GM12878 (cell line): ENCODE measurements around the gene VPS26B. TPM values are rescaled to one million over a fixed set of nuclear protein-coding genes. Genes with fewer than 3 reads are reported as not detected.

Source experiments
- ATAC-seq: fragments of 200-7000 bp; cut with Tn5 transposase; 3 replicates; pipeline ENCODE4 v1.9.1; 2020; ENCODE audit warnings: mild to moderate bottlenecking, moderate library complexity
- BruUV-seq: library from RNA; stranded (reverse); fragments of 400-500 nt; replicated peaks from 2 replicates; lab custom pipeline; 2021; lab: Mats Ljungman, UMichigan
- CTCF ChIA-PET: fragments of 300-600 bp; sonication (Branson Sonifier 250); formaldehyde crosslinking; extraction: SDS; loops from one replicate; lab custom pipeline; 2021; ENCODE audit warnings: inconsistent platforms; lab: Yijun Ruan, JAX
- POLR2A ChIA-PET: fragments of 350-600 bp; formaldehyde crosslinking; extraction: SDS; loops from one replicate; lab custom pipeline; 2021; ENCODE audit warnings: inconsistent platforms; lab: Charles Lee
- RAD21 ChIA-PET: fragments of 300-600 bp; sonication (Branson Sonifier 250); formaldehyde crosslinking; loops from one replicate; lab custom pipeline; 2023; ENCODE audit warnings: antibody characterized with exemption; ENCODE audit not compliant: unreplicated experiment; lab: Charles Lee
- SMC1A ChIA-PET: fragments of 300-600 bp; sonication (Branson Sonifier 250); formaldehyde crosslinking; loops from one replicate; lab custom pipeline; 2023; ENCODE audit not compliant: unreplicated experiment, uncharacterized antibody; lab: Charles Lee
- DNase-seq: peaks from one replicate; pipeline ENCODE4 v3.0.0-alpha.2; 2011; ENCODE audit warnings: low read depth, low spot score
- FAIRE-seq: peaks from 3 replicates; lab custom pipeline; 2011; peaks lifted over from hg19 to GRCh38; lab: Jason Lieb, UNC
- H2AFZ ChIP-seq: 2 replicates; pipeline ENCODE4 v1.6.0; 2011; ENCODE audit warnings: low read depth, low read length, control low read depth; ENCODE audit not compliant: control insufficient read depth
- H3K27ac ChIP-seq: 2 replicates; pipeline ENCODE4 v1.5.1; 2011; ENCODE audit warnings: control low read depth; ENCODE audit not compliant: control insufficient read depth, insufficient read depth
- H3K27me3 ChIP-seq, 2 experiments: replicated peaks in 1 of 2; 2 replicates each; pipeline versions ENCODE4 v1.6.0 to v1.6.1; 2011; ENCODE audit warnings: low read length in 1 of 2; ENCODE audit not compliant: control insufficient read depth in 2 of 2, insufficient read depth in 2 of 2
- H3K36me3 ChIP-seq, 2 experiments: 2 replicates each; pipeline ENCODE4 v1.5.1; 2011; ENCODE audit warnings: low read length in 1 of 2; ENCODE audit not compliant: control insufficient read depth in 2 of 2, insufficient read depth in 2 of 2
- H3K4me1 ChIP-seq: 2 replicates; pipeline ENCODE4 v1.6.1; 2011; ENCODE audit warnings: mild to moderate bottlenecking, low read length, moderate library complexity, mixed read lengths; ENCODE audit not compliant: control insufficient read depth, insufficient read depth
- H3K4me2 ChIP-seq: 2 replicates; pipeline ENCODE4 v1.6.0; 2011; ENCODE audit warnings: control low read depth; ENCODE audit not compliant: control insufficient read depth, insufficient read depth
- H3K4me3 ChIP-seq: fragments of 200-600 bp; sonication (generic); 2 replicates; pipeline ENCODE4 v1.5.1; 2016
- H3K79me2 ChIP-seq: 2 replicates; pipeline ENCODE4 v1.6.0; 2011; ENCODE audit warnings: low read length; ENCODE audit not compliant: control insufficient read depth, insufficient read depth
- H3K9ac ChIP-seq: 2 replicates; pipeline ENCODE4 v1.8.0; 2011; ENCODE audit warnings: low read length, control low read depth, mixed read lengths; ENCODE audit not compliant: control insufficient read depth, insufficient read depth
- H3K9me3 ChIP-seq: replicated peaks from 3 replicates; pipeline ENCODE4 v1.5.1; 2011; ENCODE audit warnings: mild to moderate bottlenecking, low read length; ENCODE audit not compliant: control insufficient read depth, insufficient read depth
- H4K20me1 ChIP-seq: 2 replicates; pipeline ENCODE4 v1.6.0; 2011; ENCODE audit not compliant: control insufficient read depth, insufficient read depth
- GATAD2B ChIP-seq: fragments of 450-650 bp; conservative IDR thresholded peaks from 2 replicates; pipeline ENCODE4 v1.6.1; 2017; ENCODE audit warnings: low read depth, mild to moderate bottlenecking, moderate library complexity
- POLR2AphosphoS2 ChIP-seq: IDR thresholded peaks from 2 replicates; pipeline ENCODE4 v1.6.1; 2011; ENCODE audit warnings: low read depth, mild to moderate bottlenecking, low read length, improper control_type of control experiment, moderate library complexity
- RCOR1 ChIP-seq: conservative IDR thresholded peaks from 2 replicates; pipeline ENCODE4 v1.6.1; 2012; ENCODE audit warnings: low read depth, low read length, improper control_type of control experiment
- STAT1 ChIP-seq: fragments of 450-650 bp; conservative IDR thresholded peaks from 2 replicates; pipeline ENCODE4 v1.6.1; 2014; ENCODE audit warnings: antibody characterized with exemption, mild to moderate bottlenecking
- TCF7 ChIP-seq: IDR thresholded peaks from 2 replicates; pipeline ENCODE4 v1.6.1; 2014; ENCODE audit warnings: antibody characterized with exemption, borderline replicate concordance
- YBX1 ChIP-seq: fragments of 450-650 bp; IDR thresholded peaks from 2 replicates; pipeline ENCODE4 v1.6.1; 2016; ENCODE audit warnings: antibody characterized with exemption
- ZBTB11 ChIP-seq: fragments of 450-650 bp; formaldehyde crosslinking; IDR thresholded peaks from 2 replicates; pipeline ENCODE4 v1.5.0; 2022; ENCODE audit warnings: mild to moderate bottlenecking, missing genetic modification characterization
- WGBS: methylation state at CpG from one replicate; pipeline ENCODE4 v1.1.6; 2016; ENCODE audit warnings: low lambda C conversion rate; ENCODE audit not compliant: insufficient replicate concordance, insufficient coverage; ENCODE audit errors: missing lambda C conversion rate; 5-methylcytosine and 5-hydroxymethylcytosine counted together
- in situ Hi-C: fragments of 300-500 bp; cut with MboI; formaldehyde crosslinking; loops from 9 replicates; pipeline ENCODE4 v1.14.3; 2018; ENCODE audit warnings: mixed read lengths
- intact Hi-C: fragments of 100-400 bp; cut with micrococcal nuclease; formaldehyde crosslinking; loops from one replicate; pipeline ENCODE4 v1.14.2; 2022; ENCODE audit not compliant: unreplicated experiment
- polyA plus RNA-seq, 11 experiments: library from polyadenylated mRNA; depleted of rRNA in 4 of 11; unstranded in 6 of 11; stranded (reverse) in 5 of 11; fragments of >200 nt; fragmentation: Nextera tagmentation in 4 of 11; fragmentation: Illumina TruSeq in 1 of 11; extraction: Ambion mirVana in 4 of 11; extraction: Trizol in 1 of 11; gene quantifications; 1 replicate in 1 of 11; 2 replicates in 10 of 11; pipeline versions ENCODE4 v1.2.1 to v1.2.3, GENCODE V29; 2011 to 2016; ENCODE audit warnings: inconsistent platforms in 2 of 11, missing spikeins in 2 of 11, low read depth in 1 of 11
- total RNA-seq, 4 experiments: library from RNA; depleted of rRNA in 3 of 4; stranded (reverse); fragments of >200 nt in 3 of 4; fragmentation: Illumina TruSeq in 1 of 4; extraction: Trizol in 1 of 4; gene quantifications; 2 replicates each; pipeline versions ENCODE4 v1.2.1 to v1.2.3, GENCODE V29; 2013 to 2021

VPS26B gene
- total and polyA plus RNA-seq, 10 of the 15 experiments (the other 5 are each of a cell fraction or from before 2014, with no cell fraction given) = 1.6 to 26.9 (median 13.3) TPM

GRCh38 chr11:134266440-134266839, 42.0 kb downstream of the VPS26B start:
- intact Hi-C loops = no loop called here
- 0 out of 4 replicates have a peak, but pooled peaks cover 0 to 3% of the 10 kb centered on the region in 2 experiments for H3K36me3 ChIP-seq
- WGBS = 66% methylated on average over 5 of the region's 5 CpGs
- RAD21 ChIA-PET = no interaction called here
- no peak for TF ChIP-seq TCF7
- TF ChIP-seq STAT1 = no peak
- TF ChIP-seq RCOR1 = no peak
- no peak for TF ChIP-seq YBX1
- TF ChIP-seq POLR2AphosphoS2 = no peak
- no peak for TF ChIP-seq GATAD2B
- TF ChIP-seq ZBTB11 (CRISPR knock-in tag) = no peak
- TF ChIP-seq, all 136 proteins: peak for 0
- no peak overlapping the region for H2AFZ ChIP-seq
- FAIRE-seq = no peak
- ChIA-PET POLR2A (no interaction called here), SMC1A (interaction anchor here (1.0 kb wide), 1 partner anchor 78 kb away, joined by 3 read pairs; no protein-coding TSS in a partner anchor), CTCF (no interaction called here)
- H3K27ac ChIP-seq = no peak overlapping the region
- H3K9ac ChIP-seq = no peak overlapping the region
- in situ Hi-C loops = no loop called here
- ATAC-seq = no peak
- no peaks in the 10 kb centered on the region for H3K9me3 ChIP-seq
- no peaks in the 10 kb centered on the region for H4K20me1 ChIP-seq
- H3K79me2 ChIP-seq = no peaks in the 10 kb centered on the region
- no peak overlapping the region for H3K4me3 ChIP-seq
- H3K4me1 ChIP-seq = no peaks in the 10 kb centered on the region; the same call in 1 of the 2 replicates
- no peak overlapping the region for H3K4me2 ChIP-seq
- DNase-seq = no peak
- BruUV-seq = no TSS peak
- no peaks in the 10 kb centered on the region for H3K27me3 ChIP-seq
